Stimulated activated CD4-positive, alpha-beta T cell treated with anti-CD3 and anti-CD28 coated beads, Interleukin-12 subunit alpha, Interleukin-12 subunit beta, amount 100 ng/mL, for 4 hours (primary cell): ENCODE results near the gene HNRNPA2B1.

Experiments
- DNase-seq: peaks from one replicate; pipeline ENCODE4 v3.0.0-alpha.2; 2020

HNRNPA2B1 gene

DNA sequence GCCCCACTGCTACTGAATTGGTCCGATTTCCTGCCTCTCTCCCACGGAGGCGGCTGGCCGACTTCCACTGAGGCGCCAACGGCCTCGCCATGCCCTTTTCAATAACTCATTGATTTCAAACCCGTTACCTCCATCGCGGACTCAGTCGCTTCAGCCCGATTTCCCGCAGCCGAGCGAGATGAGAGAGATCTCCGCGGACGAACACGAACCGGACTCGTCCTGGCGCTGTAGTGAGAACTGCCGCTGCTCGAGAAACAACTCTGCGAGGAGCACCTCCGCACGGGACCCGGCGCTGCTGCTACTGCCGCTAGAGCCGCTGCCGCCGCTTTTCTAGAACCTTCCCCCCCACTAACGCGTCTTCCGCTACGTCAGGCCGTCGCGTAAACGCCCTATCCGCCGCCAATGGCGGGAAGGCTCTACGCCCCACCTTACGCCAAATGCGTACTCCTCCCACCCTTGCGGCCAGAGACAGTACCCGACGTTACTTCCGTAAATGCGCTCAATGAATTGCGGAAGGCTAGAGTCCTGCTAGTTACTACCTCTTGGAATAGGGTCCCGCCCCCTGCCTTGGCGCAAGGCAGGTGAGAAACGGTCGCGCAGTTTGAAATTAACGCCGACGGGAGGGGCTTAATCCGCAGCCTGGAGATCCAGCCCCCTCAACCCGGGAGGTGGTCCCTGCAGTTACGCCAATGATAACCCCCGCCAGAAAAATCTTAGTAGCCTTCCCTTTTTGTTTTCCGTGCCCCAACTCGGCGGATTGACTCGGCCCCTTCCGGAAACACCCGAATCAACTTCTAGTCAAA lies at the start of gene HNRNPA2B1:
Gene HNRNPA2B1 (minus strand): TSS at position 303 of the 803 bp plus-strand sequence. CDS start 169 bp downstream, at position 134.
- DNase-seq, result peak; percentile 96

GRCh38 chr7:26250239-26250638 lies 49.7 kb upstream of the HNRNPA2B1 start:
- no peak for DNase-seq

DNA sequence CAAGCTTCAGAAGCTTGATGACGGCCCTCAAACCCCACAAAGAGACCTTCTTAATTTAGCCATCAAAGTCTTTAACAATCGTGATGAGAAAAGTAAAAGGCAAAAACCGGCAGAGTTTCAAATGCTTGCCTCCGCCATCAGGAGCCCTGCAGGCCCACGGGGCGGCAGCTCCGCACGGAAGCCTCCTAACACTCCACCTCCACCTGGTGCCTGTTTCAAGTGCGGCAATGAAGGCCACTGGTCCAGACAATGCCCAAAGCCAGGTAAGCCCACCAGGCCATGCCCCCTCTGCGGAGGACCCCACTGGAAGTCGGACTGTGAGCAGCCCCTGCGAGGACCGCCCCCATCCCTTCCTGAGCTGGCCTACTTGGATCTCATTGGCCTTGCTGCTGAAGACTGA lies 44.6 kb upstream of the HNRNPA2B1 start:
- DNase-seq, result no peak

GRCh38 chr7:26238032-26238431 lies 37.5 kb upstream of the HNRNPA2B1 start:
- DNase-seq, result no peak

- no peak for DNase-seq
Observed at GRCh38 chr7:26237035-26237807, 36.7 kb upstream of the HNRNPA2B1 start.

- no peak for DNase-seq
Observed at GRCh38 chr7:26233902-26234511, 33.5 kb upstream of the HNRNPA2B1 start.

GRCh38 chr7:26227987-26228386 lies 27.4 kb upstream of the HNRNPA2B1 start:
- no peak for DNase-seq

DNA sequence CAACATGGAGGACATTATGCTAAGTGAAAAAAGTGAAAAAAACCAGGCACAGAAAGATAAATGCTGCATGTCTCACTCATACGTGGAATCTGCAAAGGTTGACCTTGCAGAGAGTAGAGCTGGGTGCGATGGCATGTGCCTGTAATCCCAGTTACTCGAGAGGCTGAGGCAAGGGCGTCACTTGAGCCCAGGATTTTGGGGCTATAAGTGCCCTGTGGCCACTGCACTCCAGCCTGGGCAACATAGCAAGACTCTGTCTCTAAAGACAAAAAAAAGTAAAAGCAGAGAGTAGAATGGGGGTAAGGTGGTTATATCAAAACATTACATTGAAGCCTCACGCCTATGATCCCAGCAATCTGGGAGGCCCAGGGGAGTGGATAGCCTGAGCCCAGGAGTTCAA lies 23.8 kb upstream of the HNRNPA2B1 start:
- DNase-seq, result no peak

GRCh38 chr7:26216049-26216448 lies 15.5 kb upstream of the HNRNPA2B1 start:
- DNase-seq, result no peak

DNA sequence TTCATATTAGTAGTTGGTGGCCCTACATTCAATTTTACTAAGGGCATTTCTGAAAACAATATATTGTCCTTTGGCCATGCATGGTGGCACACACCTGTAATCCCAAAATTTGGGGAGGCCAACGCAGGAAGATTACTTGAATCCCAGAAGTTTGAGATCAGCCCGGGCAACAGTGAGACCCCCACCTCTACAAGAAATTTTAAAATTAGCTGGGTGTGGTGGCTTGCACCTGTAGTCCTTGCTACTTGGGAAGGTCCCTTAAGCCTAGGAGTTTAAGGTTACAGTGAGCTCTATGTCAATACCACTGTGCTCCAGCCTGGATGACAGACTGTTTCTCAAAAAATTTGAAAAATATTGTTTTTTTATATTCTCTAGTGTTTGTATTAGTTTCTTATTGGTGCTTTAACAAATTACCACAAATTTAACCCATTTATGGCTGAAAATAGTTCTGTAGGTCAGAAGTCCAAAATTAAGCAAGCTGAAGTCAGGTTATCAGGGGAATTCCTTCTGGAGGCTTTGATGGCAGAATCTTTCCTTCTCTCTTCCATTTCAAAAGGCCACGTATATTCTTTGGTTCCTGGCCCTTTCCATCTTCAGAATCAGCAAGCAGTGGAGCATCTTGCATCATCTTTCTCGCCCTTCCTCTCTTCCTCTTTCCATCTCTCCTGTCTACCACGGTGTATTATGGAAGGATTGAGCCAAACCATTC lies 13.4 kb upstream of the HNRNPA2B1 start:
- no peak for DNase-seq

- DNase-seq, result no peak
Observed at GRCh38 chr7:26212921-26213718, 12.6 kb upstream of the HNRNPA2B1 start.

GRCh38 chr7:26208040-26208439 lies 7.5 kb upstream of the HNRNPA2B1 start:
- DNase-seq, result no peak

- DNase-seq, result no peak
Observed at GRCh38 chr7:26203016-26203415, 2.5 kb upstream of the HNRNPA2B1 start.

GRCh38 chr7:26202019-26202990 lies 1.8 kb upstream of the HNRNPA2B1 start:
- DNase-seq, result peak; percentile 68

GRCh38 chr7:26201247-26202018 lies 887 bp upstream of the HNRNPA2B1 start, which contains the start of gene CBX3:
TSS of gene CBX3 (plus strand) at chr7:26201745. CDS start at chr7:26202999, 1,254 bp downstream.
- DNase-seq, result peak; percentile 81

GRCh38 chr7:26200038-26200443 lies 505 bp downstream of the HNRNPA2B1 start:
- peak; percentile 70 for DNase-seq

DNA sequence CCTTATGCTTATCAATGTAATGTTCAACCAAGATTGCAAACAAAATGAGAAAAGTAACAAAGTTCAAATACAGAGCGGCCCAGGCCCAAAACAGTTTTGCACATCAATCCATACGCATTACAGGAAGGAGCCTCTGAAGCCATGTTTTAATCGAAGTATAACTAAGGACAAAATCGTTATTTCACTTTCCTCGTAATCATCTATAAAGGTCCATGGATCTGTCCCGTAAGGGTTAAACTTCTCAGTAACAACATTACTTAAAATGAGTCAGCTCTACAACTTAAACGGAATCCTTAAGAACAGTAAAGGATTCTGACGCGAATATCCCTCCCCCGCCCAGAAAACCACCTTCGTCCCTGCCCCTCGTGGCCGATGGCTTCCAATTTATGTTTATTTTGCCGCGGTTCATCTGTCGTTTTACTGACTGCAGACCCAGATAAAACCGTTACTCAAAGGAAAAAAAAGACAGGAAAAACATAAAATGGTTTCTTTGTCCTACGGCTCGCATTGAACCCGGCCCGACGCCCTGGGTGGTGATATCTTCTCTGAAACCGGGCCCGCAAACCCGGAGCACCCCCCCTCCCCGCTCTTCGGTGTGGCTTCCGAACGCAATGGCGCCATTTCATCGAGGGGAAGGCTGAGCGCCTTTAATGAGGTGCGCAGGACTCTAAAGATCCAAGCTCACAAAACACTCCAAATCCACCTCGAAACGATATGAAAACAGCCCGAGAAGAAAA lies 1.1 kb downstream of the HNRNPA2B1 start:
- peak; percentile 62 for DNase-seq

DNA sequence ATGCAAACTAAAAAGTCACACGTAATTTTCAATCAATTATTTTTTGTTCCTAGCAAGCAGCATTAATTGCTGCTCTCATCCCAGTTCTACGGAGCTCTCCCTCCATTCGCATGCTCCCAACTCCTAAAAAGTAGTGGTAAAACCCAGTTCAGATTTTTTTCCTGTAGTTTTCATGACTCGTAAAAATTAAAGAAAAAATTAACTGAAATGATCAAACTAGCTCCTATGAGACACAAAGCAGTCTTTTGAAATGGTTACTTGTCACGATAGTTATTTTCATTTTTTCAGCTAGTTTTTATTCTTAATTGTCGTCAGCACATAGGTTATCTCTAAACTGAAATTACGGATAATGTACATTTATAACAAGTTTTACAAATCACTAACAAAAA lies 1.8 kb downstream of the HNRNPA2B1 start:
- DNase-seq, result no peak

DNA sequence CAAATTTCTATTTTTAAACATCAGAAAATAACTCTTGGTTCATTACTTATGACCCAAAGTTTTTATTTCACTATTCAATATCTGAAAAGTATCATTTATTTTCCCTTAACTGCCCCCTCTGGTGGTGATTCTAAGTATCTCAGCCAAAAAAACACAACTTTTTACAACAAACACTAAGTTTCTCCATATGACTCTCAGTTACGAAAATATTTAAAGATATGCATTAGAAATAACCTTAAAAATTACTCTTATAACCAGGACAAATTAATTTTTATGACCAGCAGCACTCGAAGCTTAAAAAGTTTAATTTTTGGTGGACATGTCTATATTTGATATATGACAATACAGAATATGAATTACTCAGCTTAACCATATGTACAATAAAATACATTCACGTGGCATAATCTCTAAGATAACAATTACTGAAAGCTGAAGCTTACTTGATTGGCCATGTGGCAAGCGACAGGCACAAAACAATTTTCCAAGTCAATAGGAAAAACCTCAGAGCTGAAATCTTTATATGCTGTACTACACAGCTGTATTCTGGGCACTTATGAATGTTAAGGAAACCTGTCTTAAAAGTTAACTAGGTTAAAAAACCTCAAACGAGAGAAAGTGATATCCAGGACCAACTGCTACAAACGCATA lies 2.3 kb downstream of the HNRNPA2B1 start:
- DNase-seq, result no peak
